ENCODE measurements around the gene CATSPERE.
"Not testable (repeated sequence)": the region's sequence is repeated elsewhere in the genome, so short reads cannot be mapped to it uniquely, and the experiment has no call there.

Gene CATSPERE

GRCh38 chr1:244661569-244662312 is 200.7 kb downstream of the CATSPERE start:
- DNase-seq (ENCODE audit: extremely low read depth in 1 of 2, low read depth in 1 of 2), result not testable (repeated sequence)

DNA sequence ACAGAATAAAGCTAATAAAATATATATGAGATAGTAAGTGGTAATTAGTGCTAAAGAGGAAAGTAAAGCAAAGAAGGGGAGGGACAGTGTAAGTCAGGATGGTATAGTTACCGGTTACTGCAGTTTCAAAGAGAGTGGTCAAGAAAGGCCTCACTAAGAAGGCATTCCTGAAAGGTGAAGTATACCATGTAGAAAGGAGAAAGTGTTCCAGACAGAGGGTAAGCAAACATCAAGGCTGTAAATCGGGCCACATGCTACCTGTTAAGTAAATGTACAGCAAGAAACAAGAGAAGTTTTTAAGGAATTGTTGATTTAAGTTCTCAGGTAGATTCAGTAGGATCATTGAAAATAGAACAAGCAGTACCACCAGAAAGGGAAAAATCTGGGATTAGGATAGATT is 201.5 kb downstream of the CATSPERE start:
- no peak for DNase-seq (ENCODE audit: extremely low read depth in 1 of 2, low read depth in 1 of 2)

- DNase-seq (ENCODE audit: extremely low read depth in 1 of 2, low read depth in 1 of 2), result no peak
Measured at GRCh38 chr1:244664353-244664752, 203.3 kb downstream of the CATSPERE start.

GRCh38 chr1:244665771-244666217 is 204.7 kb downstream of the CATSPERE start:
- no peak for DNase-seq (ENCODE audit: extremely low read depth in 1 of 2, low read depth in 1 of 2)

DNA sequence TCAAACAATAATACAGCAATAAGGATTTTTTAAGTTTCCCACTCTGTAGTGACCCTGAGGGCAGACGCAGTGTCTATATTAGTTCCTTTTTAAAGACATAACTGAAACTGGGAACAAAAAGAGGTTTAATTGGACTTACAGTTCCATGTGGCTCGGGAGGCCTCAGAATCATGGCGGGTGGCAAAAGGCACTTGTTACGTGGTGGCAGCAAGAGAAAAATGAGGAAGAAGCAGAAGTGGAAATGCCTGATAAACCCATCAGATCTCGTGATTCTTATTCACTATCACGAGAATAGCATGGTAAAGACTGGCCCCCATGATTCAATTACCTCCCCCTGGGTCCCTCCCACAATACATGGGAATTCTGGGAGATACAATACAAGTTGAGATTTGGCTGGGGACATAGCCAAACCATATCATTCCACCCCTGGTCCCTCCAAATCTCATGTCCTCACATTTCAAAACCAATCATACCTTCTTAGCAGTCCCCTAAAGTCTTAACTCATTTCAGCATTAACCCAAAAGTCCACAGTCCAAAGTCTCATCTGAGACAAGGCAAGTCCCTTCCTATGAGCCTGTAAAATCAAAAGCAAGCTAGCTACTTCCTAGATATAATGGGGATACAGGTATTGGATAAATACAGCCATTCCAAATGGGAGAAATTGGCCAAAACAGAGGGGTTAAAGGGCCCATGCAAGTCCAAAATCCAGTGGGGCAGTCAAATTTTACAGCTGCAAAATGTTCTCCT is 205.8 kb downstream of the CATSPERE start:
- not testable (repeated sequence) for DNase-seq (ENCODE audit: extremely low read depth in 1 of 2, low read depth in 1 of 2)

DNA sequence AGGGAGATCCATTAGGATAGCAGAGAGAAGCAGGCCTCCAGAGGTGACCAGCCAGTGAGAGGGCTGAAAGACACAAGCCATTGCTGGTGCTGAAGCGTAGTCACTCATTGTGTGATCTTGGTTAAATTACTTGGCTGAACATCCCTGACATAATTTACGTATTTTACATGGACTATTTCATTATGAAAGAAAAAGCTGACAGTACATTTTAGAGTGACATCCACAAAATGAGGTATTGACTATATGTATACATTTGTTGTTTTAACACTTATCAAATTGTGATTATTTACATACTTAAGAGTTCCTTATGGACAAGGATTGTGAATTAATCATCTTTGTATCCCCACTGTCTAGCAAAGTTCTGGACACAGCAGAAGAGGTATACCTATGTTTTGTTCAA is 206.7 kb downstream of the CATSPERE start:
- DNase-seq (ENCODE audit: extremely low read depth in 1 of 2, low read depth in 1 of 2), result no peak

GRCh38 chr1:244672946-244673682 is 212.0 kb downstream of the CATSPERE start:
- no peak for DNase-seq (ENCODE audit: extremely low read depth in 1 of 2, low read depth in 1 of 2)

- DNase-seq (ENCODE audit: extremely low read depth in 1 of 2, low read depth in 1 of 2), result no peak
Measured at GRCh38 chr1:244674446-244674845, 213.4 kb downstream of the CATSPERE start.

DNA sequence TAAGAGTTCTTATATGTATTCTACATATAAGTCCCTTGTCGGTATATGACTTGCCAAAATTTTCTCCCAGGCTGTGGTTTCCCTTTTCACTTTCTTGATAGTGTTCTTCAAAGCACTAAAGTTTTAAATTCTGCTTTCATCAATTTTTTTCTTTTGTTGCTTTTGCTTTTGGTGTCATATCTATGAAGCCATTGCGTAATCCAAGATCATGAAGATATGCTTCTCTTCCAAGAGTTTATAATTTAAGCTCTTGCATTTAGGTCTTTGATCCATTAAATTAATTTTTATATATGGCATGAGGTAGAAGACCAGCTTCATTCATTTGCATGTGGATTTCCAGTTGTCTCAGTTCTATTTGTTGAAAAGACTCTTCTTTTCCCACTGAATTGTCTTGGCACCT is 214.1 kb downstream of the CATSPERE start:
- DNase-seq (ENCODE audit: extremely low read depth in 1 of 2, low read depth in 1 of 2), result no peak

- DNase-seq (ENCODE audit: extremely low read depth in 1 of 2, low read depth in 1 of 2), result no peak
Measured at GRCh38 chr1:244678697-244679096, 217.6 kb downstream of the CATSPERE start.

- no peak for DNase-seq (ENCODE audit: extremely low read depth in 1 of 2, low read depth in 1 of 2)
Measured at GRCh38 chr1:244680667-244681066, 219.6 kb downstream of the CATSPERE start.

DNA sequence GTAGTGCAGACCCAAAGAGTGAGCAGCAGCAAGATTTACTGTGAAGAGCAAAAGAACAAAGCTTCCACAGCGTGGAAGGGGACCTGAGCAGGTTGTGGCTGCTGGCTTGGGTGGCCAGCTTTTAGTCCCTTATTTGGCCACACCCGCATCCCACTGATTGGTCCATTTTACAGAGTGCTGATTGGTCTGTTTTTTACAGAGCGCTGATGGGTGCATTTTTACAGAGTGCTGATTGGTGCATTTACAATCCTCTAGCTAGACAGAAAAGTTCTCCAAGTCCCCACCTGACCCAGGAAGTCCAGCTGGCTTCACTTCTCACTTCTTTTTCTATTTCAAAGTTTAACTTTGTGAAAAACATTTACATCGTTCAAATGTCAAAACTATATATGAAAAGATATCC is 221.0 kb downstream of the CATSPERE start:
- DNase-seq (ENCODE audit: extremely low read depth in 1 of 2, low read depth in 1 of 2), result not testable (repeated sequence)

All from activated CD8-positive, alpha-beta memory T cell treated with anti-CD3 and anti-CD28 coated beads for 1 hour (primary cell).